SH-SY5Y (cell line): ENCODE data around the gene CWF19L2.

Experiments used
- GATA2 ChIP-seq: IDR thresholded peaks from 2 replicates; pipeline ENCODE4 v1.6.1; 2011; ENCODE audit warnings: mild to moderate bottlenecking, low read depth, low read length
- GATA3 ChIP-seq: IDR thresholded peaks from 2 replicates; pipeline ENCODE4 v1.6.1; 2011; ENCODE audit warnings: low read depth, mild to moderate bottlenecking, low read length, moderate library complexity

The CWF19L2 gene

DNA sequence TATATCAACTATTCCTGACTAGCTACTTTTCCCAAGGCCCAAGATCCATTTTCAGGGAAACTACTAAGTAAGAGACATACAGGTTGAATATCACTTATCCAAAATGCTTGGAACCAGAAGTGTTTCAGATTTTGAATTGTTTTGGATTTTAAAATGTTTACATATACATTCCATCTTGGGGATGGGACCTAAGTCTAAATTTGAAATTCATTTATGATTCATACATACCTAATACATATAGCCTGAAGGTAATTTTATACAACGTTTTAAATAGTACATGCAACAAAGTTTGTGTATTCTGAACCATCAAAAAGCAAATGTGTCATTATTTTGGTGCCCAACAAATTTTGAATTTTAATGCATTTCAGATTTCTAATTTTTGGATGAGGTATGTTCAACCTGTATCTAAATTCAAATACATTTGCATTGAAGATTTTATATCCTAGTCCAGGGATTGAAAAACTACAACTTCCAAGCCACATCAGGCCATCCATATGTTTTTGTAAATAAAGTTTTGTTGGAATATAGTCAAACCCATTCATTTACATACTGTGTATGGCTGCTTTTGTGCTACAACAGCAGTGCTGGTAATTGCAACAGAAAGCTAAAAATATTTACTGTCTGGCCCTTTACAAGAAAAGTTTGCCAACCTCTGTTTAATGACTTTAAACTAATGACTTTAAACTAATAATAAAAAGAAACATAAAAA is 73.3 kb downstream of the CWF19L2 start:
- no peak for TF ChIP-seq GATA3
- TF ChIP-seq GATA2, result no peak

- TF ChIP-seq GATA2 (no peak), GATA3 (no peak)
Measured at GRCh38 chr11:107372439-107372838, 85.2 kb downstream of the CWF19L2 start.

DNA sequence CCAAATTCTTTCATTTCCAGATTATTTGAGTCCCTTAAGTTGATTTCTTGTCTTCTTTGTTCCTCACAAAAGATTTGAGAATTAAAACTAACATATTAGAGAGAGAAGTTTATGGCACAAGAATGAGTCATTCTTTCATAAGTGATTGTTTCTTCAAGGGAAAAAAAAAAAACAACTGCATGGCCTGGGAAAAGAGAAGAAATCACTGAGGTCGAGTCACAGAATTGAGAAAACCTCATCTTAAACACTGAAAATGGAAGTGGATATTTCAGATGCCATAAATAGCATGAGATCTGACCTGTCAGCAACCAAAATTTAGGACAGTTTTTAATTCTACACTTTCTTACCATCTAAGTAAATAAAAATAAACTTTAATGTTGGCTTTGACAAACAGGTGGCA is 87.2 kb downstream of the CWF19L2 start:
- TF ChIP-seq GATA2 (no peak), GATA3 (no peak)

- TF ChIP-seq GATA3 (no peak), GATA2 (no peak)
Measured at GRCh38 chr11:107359701-107360100, 97.9 kb downstream of the CWF19L2 start.

- TF ChIP-seq GATA2 (no peak), GATA3 (no peak)
Measured at GRCh38 chr11:107357877-107358276, 99.7 kb downstream of the CWF19L2 start.

DNA sequence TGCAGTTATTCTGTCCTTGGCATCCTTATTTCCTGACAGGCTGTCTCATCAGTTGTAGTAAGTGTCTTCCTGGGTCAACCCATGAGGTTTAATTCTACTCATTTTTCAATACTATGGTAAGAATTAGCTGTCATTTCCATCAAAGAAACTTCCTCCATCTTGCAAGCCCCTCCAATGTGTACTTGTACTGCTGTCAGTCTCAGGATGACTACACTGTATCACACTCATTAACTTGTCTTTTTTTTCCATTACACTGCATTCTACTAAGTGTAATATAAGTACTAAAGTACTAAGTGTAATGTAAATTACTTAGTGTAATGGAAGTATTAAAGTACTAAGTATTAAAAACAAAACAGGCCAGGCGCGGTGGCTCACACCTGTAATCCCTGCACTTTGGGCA is 102.8 kb downstream of the CWF19L2 start:
- TF ChIP-seq GATA2, result no peak
- TF ChIP-seq GATA3, result no peak

GRCh38 chr11:107337917-107338316 is 119.7 kb downstream of the CWF19L2 start:
- TF ChIP-seq GATA2 (no peak), GATA3 (no peak)

- TF ChIP-seq GATA2, result no peak
- no peak for TF ChIP-seq GATA3
Measured at GRCh38 chr11:107331728-107332127, 125.9 kb downstream of the CWF19L2 start.

DNA sequence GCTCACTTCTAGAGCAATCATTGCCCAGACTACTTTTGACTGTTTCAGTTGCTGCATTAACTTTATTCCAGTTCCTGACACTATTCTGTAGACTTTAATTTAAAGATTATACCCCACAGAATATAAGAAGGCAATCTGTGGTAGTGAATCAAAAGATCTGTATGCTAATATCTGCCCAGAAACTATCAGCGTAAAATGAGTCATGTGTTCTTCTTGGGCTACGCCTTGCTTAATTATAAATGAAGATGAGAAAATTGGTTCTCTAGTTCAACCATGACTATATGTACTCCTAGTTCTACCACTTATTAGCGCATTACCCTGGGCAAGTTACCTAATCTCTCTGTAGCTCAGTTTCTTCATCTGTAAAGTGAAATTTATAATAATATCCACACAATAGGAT is 128.5 kb downstream of the CWF19L2 start:
- no peak for TF ChIP-seq GATA2
- TF ChIP-seq GATA3, result no peak

DNA sequence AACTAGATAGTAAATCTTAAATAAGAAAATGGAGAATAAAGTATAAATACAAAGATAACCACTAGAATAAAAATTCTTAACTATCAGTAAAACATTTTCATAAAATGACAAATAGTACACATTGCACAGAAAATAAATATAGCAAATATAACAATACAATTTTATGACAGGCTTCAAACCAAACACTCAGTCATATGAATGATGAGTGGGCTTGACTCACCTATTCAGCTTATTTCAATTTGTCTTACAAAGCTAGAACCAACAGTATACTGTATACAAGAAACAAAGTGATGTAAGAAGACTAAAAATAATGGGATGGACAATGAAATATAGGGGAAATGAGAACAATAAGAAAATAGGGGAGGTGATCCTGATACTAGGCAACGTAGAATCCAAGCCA is 141.2 kb downstream of the CWF19L2 start:
- TF ChIP-seq GATA2 (no peak), GATA3 (no peak)

GRCh38 chr11:107307991-107308390 is 149.6 kb downstream of the CWF19L2 start:
- no peak for TF ChIP-seq GATA3
- TF ChIP-seq GATA2, result no peak

DNA sequence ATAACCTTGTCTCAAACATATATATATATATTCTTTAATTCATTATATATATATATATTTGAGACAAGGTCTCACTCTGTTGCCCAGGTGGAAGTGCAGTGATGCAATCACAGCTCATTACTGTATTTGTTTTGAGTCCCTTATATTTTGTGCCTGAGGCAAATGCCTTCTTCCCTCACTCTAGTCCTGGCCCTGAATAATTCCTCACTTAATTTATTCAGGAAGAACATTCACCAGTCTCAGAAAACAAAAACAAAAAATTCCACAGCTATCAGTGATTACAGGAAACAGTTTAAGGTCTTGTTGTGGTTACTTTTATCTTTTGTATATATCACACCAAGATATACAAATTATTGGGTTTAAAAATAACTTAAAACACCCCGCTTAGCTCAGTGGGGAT is 155.7 kb downstream of the CWF19L2 start:
- TF ChIP-seq GATA2 (no peak), GATA3 (no peak)

DNA sequence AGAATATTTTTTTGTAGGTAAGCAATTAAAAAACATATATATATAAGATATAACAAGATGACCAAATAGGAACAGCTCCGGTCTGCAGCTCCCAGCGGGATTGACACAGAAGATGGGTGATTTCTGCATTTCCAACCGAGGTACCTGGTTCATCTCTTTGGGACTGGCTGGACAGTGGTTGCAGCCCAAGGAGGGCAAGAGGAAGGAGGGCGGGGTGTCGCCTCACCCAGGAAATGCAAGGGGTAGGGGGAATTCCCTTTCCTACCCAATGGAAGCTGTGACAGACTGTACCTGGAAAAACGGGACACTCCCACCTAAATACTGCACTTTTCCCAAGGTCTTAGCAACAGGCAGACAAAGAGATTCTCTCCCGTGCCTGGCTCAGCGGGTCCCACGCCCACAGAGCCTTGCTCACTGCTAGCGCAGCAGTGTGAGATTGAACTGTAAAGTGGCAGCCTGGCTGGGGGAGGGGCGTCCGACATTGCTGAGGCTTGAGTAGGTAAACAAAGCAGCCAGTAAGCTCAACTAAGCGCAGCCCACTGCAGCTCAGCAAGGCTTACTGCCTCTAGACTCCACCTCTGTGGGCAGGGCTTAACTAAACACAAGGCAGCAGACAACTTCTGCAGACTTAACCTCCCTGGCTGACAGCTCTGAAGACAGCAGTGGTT is 163.8 kb downstream of the CWF19L2 start:
- TF ChIP-seq GATA3 (no peak), GATA2 (no peak)

DNA sequence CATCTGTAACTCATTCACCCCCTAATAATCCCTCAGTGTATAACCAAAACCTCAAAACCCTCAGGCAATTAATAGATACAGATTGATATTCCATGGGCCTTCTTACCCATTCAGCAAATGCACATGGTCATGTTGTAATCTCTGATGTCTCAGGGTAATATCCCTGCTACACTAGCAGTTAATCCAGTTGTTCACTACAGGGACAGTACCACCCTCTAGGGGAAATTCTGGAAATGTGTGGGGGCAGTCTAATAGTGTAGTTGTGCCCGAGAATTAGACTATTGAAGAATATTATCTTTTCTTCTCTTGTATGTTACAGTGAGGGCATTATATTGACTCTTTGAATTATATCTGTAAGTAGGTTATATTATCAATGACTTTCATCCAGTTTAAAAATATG is 175.4 kb downstream of the CWF19L2 start:
- TF ChIP-seq GATA2 (no peak), GATA3 (no peak)
